NB4 (cell line): Measurements from ENCODE around the gene GALNT4.

ENCODE experiments used
- MYC ChIP-seq: IDR thresholded peaks from 2 replicates; pipeline ENCODE4 v1.6.1; 2011; ENCODE audit warnings: low read depth, low read length
- POLR2A ChIP-seq: IDR thresholded peaks from 2 replicates; pipeline ENCODE4 v1.6.1; 2011; ENCODE audit warnings: mild to moderate bottlenecking; ENCODE audit not compliant: insufficient read length; ENCODE audit errors: extremely low read depth
- TF ChIP-seq, protein P1 (sequence below): IDR thresholded peaks from one replicate; pipeline ENCODE4 v1.5.1; 2012; ENCODE audit warnings: low read depth, low read length
- TF ChIP-seq, protein P2 (sequence below): IDR thresholded peaks from 2 replicates; pipeline ENCODE4 v1.6.1; 2011; ENCODE audit warnings: low read depth, low read length

DNA sequence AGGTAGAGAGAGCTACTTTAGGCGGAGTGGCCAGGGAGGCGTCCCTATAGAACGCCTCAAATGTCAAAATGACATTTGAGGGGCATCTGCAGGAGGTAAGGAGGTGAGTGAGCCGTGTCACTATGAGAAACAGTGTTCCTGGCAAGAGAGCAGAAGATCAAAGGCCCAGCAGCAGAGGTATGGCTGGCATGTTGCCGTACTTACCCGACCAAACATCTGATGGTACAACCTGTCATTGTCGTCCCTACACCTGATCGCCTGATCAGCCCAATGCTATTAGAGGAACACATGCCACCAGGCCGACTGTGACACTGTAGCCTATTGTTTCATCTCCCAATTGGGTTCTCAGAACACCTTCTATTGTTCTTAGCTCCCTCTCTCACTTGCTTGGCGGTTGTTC is 35.2 kb upstream of the GALNT4 start:
- TF ChIP-seq, protein P1, sequence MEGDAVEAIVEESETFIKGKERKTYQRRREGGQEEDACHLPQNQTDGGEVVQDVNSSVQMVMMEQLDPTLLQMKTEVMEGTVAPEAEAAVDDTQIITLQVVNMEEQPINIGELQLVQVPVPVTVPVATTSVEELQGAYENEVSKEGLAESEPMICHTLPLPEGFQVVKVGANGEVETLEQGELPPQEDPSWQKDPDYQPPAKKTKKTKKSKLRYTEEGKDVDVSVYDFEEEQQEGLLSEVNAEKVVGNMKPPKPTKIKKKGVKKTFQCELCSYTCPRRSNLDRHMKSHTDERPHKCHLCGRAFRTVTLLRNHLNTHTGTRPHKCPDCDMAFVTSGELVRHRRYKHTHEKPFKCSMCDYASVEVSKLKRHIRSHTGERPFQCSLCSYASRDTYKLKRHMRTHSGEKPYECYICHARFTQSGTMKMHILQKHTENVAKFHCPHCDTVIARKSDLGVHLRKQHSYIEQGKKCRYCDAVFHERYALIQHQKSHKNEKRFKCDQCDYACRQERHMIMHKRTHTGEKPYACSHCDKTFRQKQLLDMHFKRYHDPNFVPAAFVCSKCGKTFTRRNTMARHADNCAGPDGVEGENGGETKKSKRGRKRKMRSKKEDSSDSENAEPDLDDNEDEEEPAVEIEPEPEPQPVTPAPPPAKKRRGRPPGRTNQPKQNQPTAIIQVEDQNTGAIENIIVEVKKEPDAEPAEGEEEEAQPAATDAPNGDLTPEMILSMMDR = no peak
- TF ChIP-seq, protein P2, sequence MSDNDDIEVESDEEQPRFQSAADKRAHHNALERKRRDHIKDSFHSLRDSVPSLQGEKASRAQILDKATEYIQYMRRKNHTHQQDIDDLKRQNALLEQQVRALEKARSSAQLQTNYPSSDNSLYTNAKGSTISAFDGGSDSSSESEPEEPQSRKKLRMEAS = no peak
- TF ChIP-seq POLR2A = no peak
- no peak for TF ChIP-seq MYC
